Spleen (tissue), 7 donors: Measurements from ENCODE around the gene XPC.

Experiments used
- POLR2A ChIP-seq, 3 donors: fragments of 450-650 bp; IDR thresholded peaks; one replicate each; pipeline ENCODE4 v1.5.1; 2017; ENCODE audit warnings: antibody characterized with exemption in 3 of 3, mild to moderate bottlenecking in 1 of 3
- POLR2AphosphoS5 ChIP-seq, 3 donors: sonication (generic); formaldehyde crosslinking; IDR thresholded peaks; one replicate each; pipeline ENCODE4 v1.5.1; 2017; ENCODE audit warnings: antibody characterized with exemption in 3 of 3
- TF ChIP-seq, protein P1 (sequence below), 11 experiments: fragments of 200-600 bp in 7 of 11; fragments of 450-650 bp in 4 of 11; sonication (generic) in 4 of 11; IDR thresholded peaks in 8 of 11; conservative IDR thresholded peaks in 3 of 11; 1 replicate in 7 of 11; 2 replicates in 4 of 11; pipeline versions ENCODE4 v1.4.0 to v1.8.0; 2016 to 2021; ENCODE audit warnings: antibody characterized with exemption in 11 of 11, inconsistent platforms in 4 of 11, mild to moderate bottlenecking in 1 of 11
- donor health status: DM: no; HTN: no; CAD: no; lungs with moderate emphysema.
- donor health status: DM: no; HTN: no; CAD: no.
- donor health status: DM: no; HTN: no; CAD: no.

DNA sequence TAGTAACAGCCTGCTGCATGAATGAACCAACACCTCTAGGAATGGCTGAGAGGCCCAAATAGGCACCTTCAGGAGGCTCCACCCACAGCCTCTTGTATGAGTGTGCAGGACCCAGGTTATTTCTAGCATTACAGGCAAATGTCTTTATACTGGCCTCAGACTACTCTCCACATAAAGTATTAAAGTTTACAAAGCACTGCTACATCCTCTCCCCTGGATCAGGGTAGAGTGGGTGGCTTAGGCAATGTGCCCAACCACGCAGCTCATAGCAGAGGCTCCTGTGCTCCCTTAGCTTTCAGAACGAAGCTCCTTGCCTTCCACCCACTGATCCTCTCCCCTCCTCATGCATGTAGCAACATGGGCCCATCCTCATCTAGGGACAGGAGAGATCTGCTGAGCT lies 37.3 kb downstream of the XPC start:
- TF ChIP-seq, protein P1, sequence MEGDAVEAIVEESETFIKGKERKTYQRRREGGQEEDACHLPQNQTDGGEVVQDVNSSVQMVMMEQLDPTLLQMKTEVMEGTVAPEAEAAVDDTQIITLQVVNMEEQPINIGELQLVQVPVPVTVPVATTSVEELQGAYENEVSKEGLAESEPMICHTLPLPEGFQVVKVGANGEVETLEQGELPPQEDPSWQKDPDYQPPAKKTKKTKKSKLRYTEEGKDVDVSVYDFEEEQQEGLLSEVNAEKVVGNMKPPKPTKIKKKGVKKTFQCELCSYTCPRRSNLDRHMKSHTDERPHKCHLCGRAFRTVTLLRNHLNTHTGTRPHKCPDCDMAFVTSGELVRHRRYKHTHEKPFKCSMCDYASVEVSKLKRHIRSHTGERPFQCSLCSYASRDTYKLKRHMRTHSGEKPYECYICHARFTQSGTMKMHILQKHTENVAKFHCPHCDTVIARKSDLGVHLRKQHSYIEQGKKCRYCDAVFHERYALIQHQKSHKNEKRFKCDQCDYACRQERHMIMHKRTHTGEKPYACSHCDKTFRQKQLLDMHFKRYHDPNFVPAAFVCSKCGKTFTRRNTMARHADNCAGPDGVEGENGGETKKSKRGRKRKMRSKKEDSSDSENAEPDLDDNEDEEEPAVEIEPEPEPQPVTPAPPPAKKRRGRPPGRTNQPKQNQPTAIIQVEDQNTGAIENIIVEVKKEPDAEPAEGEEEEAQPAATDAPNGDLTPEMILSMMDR (IDR thresholded peaks at IDR 0.05 in 8 of 11, conservative IDR thresholded peaks at IDR 0.05 in 3 of 11): no peak
- TF ChIP-seq POLR2AphosphoS5 (IDR thresholded peaks at IDR 0.05): no peak
- TF ChIP-seq POLR2A (IDR thresholded peaks at IDR 0.05): no peak
